Endothelial cell of umbilical vein (primary cell): Measurements from ENCODE around the gene CASP2. TPM values are rescaled to one million over a fixed set of nuclear protein-coding genes. Genes with fewer than 3 reads are reported as not detected.

Experiments
- BruUV-seq: library from RNA; stranded (reverse); fragments of 400-500 nt; replicated peaks from 2 replicates; lab custom pipeline; 2021; lab: Mats Ljungman, UMichigan
- CTCF ChIA-PET: fragments of 300-600, 350-600 bp; sonication (Branson Sonifier 250); formaldehyde crosslinking; loops from one replicate; lab custom pipeline; 2021; ENCODE audit warnings: antibody characterized with exemption, inconsistent platforms; lab: Charles Lee
- POLR2A ChIA-PET: fragments of 300-600, 350-600 bp; sonication (Branson Sonifier 250); formaldehyde crosslinking; loops from one replicate; lab custom pipeline; 2021; ENCODE audit warnings: antibody characterized with exemption, inconsistent platforms; lab: Charles Lee
- DNase-seq: peaks from one replicate; pipeline ENCODE4 v3.0.0-alpha.2; 2011; ENCODE audit warnings: low read depth, low spot score
- FAIRE-seq: peaks from 2 replicates; lab custom pipeline; 2011; peaks lifted over from hg19 to GRCh38; lab: Jason Lieb, UNC
- H2AFZ ChIP-seq: 2 replicates; pipeline ENCODE4 v1.6.0; 2012; ENCODE audit warnings: low read depth, low read length, control low read depth, inconsistent platforms
- H3K27ac ChIP-seq: 2 replicates; pipeline ENCODE4 v1.5.1; 2011; ENCODE audit warnings: low read depth, mild to moderate bottlenecking, control low read depth, low read length, moderate library complexity; ENCODE audit not compliant: insufficient read depth
- H3K27me3 ChIP-seq, 2 experiments: 2 replicates each; pipeline versions ENCODE4 v1.6.0 to v1.6.1; 2011; ENCODE audit warnings: low read length in 2 of 2, mixed read lengths in 1 of 2; ENCODE audit not compliant: control insufficient read depth in 2 of 2, insufficient read depth in 2 of 2
- H3K36me3 ChIP-seq, 2 experiments: 2 replicates in 1 of 2; 3 replicates in 1 of 2; pipeline ENCODE4 v1.5.1; 2011; ENCODE audit warnings: low read length in 2 of 2, mild to moderate bottlenecking in 1 of 2, moderate library complexity in 1 of 2; ENCODE audit not compliant: control insufficient read depth in 2 of 2, insufficient read depth in 2 of 2; ENCODE audit errors: extremely low read depth in 1 of 2
- H3K4me1 ChIP-seq: 3 replicates; pipeline ENCODE4 v1.5.1; 2011; ENCODE audit warnings: mild to moderate bottlenecking, low read length; ENCODE audit not compliant: control insufficient read depth, insufficient read depth; ENCODE audit errors: extremely low read depth
- H3K4me2 ChIP-seq: 2 replicates; pipeline ENCODE4 v1.6.1; 2011; ENCODE audit warnings: low read length, control low read depth, mixed read lengths; ENCODE audit not compliant: insufficient read depth
- H3K4me3 ChIP-seq, 3 experiments: fragments of 200-600 bp in 1 of 3; sonication (generic), shearing (Covaris generic) in 1 of 3; replicated peaks in 1 of 3; 2 replicates each; pipeline ENCODE4 v1.5.1; 2011 to 2016; ENCODE audit warnings: control low read depth in 3 of 3, low read length in 3 of 3, mild to moderate bottlenecking in 2 of 3, inconsistent platforms in 1 of 3, low read depth in 1 of 3, moderate library complexity in 1 of 3; ENCODE audit not compliant: insufficient read depth in 1 of 3
- H3K79me2 ChIP-seq: 2 replicates; pipeline ENCODE4 v1.6.0; 2012; ENCODE audit warnings: low read length, inconsistent platforms; ENCODE audit not compliant: control insufficient read depth, insufficient read depth
- H3K9ac ChIP-seq: replicated peaks from 2 replicates; pipeline ENCODE3; 2011; ENCODE audit warnings: low read length, control low read depth; ENCODE audit not compliant: insufficient read depth; ENCODE audit errors: extremely low read depth
- H3K9me1 ChIP-seq: replicated peaks from 3 replicates; pipeline ENCODE4 v1.6.0; 2011; ENCODE audit warnings: mild to moderate bottlenecking, low read length; ENCODE audit not compliant: control insufficient read depth, insufficient read depth; ENCODE audit errors: extremely low read depth
- H3K9me3 ChIP-seq: replicated peaks from 2 replicates; pipeline ENCODE4 v1.5.1; 2012; ENCODE audit warnings: low read length, inconsistent platforms; ENCODE audit not compliant: control insufficient read depth, insufficient read depth
- H4K20me1 ChIP-seq: replicated peaks from 2 replicates; pipeline ENCODE3; 2011; ENCODE audit warnings: mild to moderate bottlenecking, low read length; ENCODE audit not compliant: control insufficient read depth, insufficient read depth; ENCODE audit errors: extremely low read depth
- CTCF ChIP-seq, 2 donors: IDR thresholded peaks; 1 replicate in 1 of 2; 2 replicates in 1 of 2; pipeline ENCODE4 v1.5.1; 2011; ENCODE audit warnings: low read length in 2 of 2, mild to moderate bottlenecking in 2 of 2, moderate library complexity in 2 of 2, control low read depth in 1 of 2, inconsistent platforms in 1 of 2, low read depth in 1 of 2; ENCODE audit not compliant: insufficient read depth in 1 of 2; ENCODE audit errors: extremely low read depth in 1 of 2
- EZH2 ChIP-seq: IDR thresholded peaks from 2 replicates; pipeline ENCODE4 v1.6.1; 2012; ENCODE audit warnings: borderline replicate concordance, low read depth, mild to moderate bottlenecking, moderate library complexity, low read length, inconsistent platforms; ENCODE audit not compliant: severe bottlenecking
- FOS ChIP-seq: IDR thresholded peaks from 2 replicates; pipeline ENCODE4 v1.6.1; 2011; ENCODE audit warnings: mild to moderate bottlenecking, low read length, moderate library complexity, borderline replicate concordance; ENCODE audit not compliant: insufficient read depth
- GATA2 ChIP-seq: IDR thresholded peaks from 2 replicates; pipeline ENCODE4 v1.7.0; 2011; ENCODE audit warnings: low read depth, mild to moderate bottlenecking, moderate library complexity, mixed read lengths, low read length; ENCODE audit not compliant: insufficient read length, insufficient read depth
- JUN ChIP-seq: IDR thresholded peaks from 2 replicates; pipeline ENCODE4 v1.6.1; 2011; ENCODE audit warnings: borderline replicate concordance, low read depth; ENCODE audit not compliant: insufficient read length, insufficient read depth
- MYC ChIP-seq: IDR thresholded peaks from one replicate; pipeline ENCODE4 v1.6.1; 2011; ENCODE audit warnings: mild to moderate bottlenecking, low read depth, low read length
- POLR2A ChIP-seq: IDR thresholded peaks from 2 replicates; pipeline ENCODE4 v1.6.1; 2012; ENCODE audit warnings: low read depth, mild to moderate bottlenecking, control low read depth, low read length
- POLR2AphosphoS5 ChIP-seq: IDR thresholded peaks from 2 replicates; pipeline ENCODE4 v1.6.1; 2012; ENCODE audit warnings: low read depth, mild to moderate bottlenecking, control low read depth, low read length, moderate library complexity; ENCODE audit not compliant: insufficient read depth
- dilution Hi-C: fragments of 300-500 bp; cut with MboI; formaldehyde crosslinking; loops from one replicate; pipeline ENCODE4 v1.15.0; 2019; ENCODE audit warnings: low sequenced_read_pairs; ENCODE audit not compliant: extremely low pct_ligation_motif_present
- intact Hi-C: fragments of 100-400 bp; cut with micrococcal nuclease; formaldehyde crosslinking; loops from one replicate; pipeline ENCODE4 v1.10.0; 2022
- polyA plus RNA-seq, 4 experiments: library from polyadenylated mRNA; depleted of rRNA in 3 of 4; stranded (reverse) in 3 of 4; unstranded in 1 of 4; fragments of >200 nt; gene quantifications; 2 replicates each; pipeline versions ENCODE4 v1.2.1 to v1.2.3, GENCODE V29; 2011 to 2012; ENCODE audit warnings: missing spikeins in 1 of 4
- total RNA-seq: library from RNA; stranded (reverse); gene quantifications from 2 replicates; pipeline ENCODE4 v1.2.3, GENCODE V29; 2021
- TF ChIP-seq, protein P1 (sequence below): IDR thresholded peaks from 2 replicates; pipeline ENCODE4 v1.6.1; 2011; ENCODE audit not compliant: insufficient read depth, insufficient read length

The CASP2 gene
- total and polyA plus RNA-seq, 2 donors (not counting 3 experiments of a cell fraction or from before 2014, with no cell fraction given) = 36.3 to 57.9 TPM

GRCh38 chr7:143354376-143354775 is 66.2 kb downstream of the CASP2 start:
- no peak overlapping the region for H3K9ac ChIP-seq
- no peak overlapping the region for H3K27ac ChIP-seq
- DNase-seq = no peak
- H3K9me1 ChIP-seq = no peaks in the 10 kb centered on the region
- no peak overlapping the region for H3K4me3 ChIP-seq
- no peaks in the 10 kb centered on the region for H3K4me1 ChIP-seq
- intact Hi-C loops (no loop called here), dilution Hi-C loops (no loop called here)
- no peak overlapping the region for H2AFZ ChIP-seq
- ChIA-PET POLR2A (no interaction called here), CTCF (interaction anchor here (1.0 to 1.2 kb wide), 2 partner anchors 9 to 18 kb away, joined by 3 to 5 read pairs; no protein-coding TSS in a partner anchor)
- no peaks in the 10 kb centered on the region for H4K20me1 ChIP-seq
- H3K9me3 ChIP-seq = no peaks in the 10 kb centered on the region
- H3K27me3 ChIP-seq = peaks cover 1 to 3% of the 10 kb centered on the region in 2 experiments
- FAIRE-seq = no peak
- BruUV-seq = no TSS peak
- H3K4me2 ChIP-seq = no peak overlapping the region
- H3K79me2 ChIP-seq = no peaks in the 10 kb centered on the region
- no peak for TF ChIP-seq POLR2AphosphoS5
- TF ChIP-seq EZH2 = no peak
- no peak for TF ChIP-seq GATA2
- TF ChIP-seq POLR2A = no peak
- no peak for TF ChIP-seq CTCF (IDR thresholded peaks at IDR 0.05; ENCODE audit: extremely low read depth in 1 of 2, insufficient read depth in 1 of 2, low read depth in 1 of 2, low read length in 2 of 2)
- no peak for TF ChIP-seq JUN
- no peak for TF ChIP-seq MYC
- no peak for TF ChIP-seq FOS
- TF ChIP-seq, protein P1, sequence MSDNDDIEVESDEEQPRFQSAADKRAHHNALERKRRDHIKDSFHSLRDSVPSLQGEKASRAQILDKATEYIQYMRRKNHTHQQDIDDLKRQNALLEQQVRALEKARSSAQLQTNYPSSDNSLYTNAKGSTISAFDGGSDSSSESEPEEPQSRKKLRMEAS = no peak
- H3K36me3 ChIP-seq = no peaks in the 10 kb centered on the region
